HG02798 (cell line): Measurements from ENCODE around the gene RMRP.

ENCODE experiments used
- ATAC-seq: cut with Tn5 transposase; IDR thresholded peaks from one replicate; pipeline ENCODE4 v1.9.1; 2021; ENCODE audit warnings: mild to moderate bottlenecking; ENCODE audit not compliant: unreplicated experiment, poor library complexity

The RMRP gene

DNA sequence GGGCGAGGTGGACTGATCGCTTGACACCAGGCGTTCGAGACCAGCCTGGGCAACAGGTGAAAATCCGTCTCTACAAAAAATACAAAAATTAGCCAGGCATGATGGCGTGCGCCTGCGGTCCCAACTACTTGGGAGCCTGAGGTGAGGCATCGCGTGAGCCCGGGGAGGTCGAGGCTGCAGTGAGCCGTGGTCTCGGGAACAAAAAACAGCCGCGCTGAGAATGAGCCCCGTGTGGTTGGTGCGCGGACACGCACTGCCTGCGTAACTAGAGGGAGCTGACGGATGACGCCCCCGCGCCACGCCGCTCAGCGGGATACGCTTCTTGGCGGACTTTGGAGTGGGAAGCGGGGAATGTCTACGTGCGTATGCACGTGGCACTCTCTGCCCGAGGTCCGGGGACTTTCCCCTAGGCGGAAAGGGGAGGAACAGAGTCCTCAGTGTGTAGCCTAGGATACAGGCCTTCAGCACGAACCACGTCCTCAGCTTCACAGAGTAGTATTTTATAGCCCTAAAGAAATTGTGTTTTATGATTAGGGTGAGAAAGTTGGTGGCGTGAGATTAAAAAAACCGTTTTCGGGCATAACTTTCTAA, at the start of gene RMRP:
TSS of gene RMRP (minus strand) at position 474 of the 591 bp plus-strand sequence.
- ATAC-seq, result peak; percentile 90

DNA sequence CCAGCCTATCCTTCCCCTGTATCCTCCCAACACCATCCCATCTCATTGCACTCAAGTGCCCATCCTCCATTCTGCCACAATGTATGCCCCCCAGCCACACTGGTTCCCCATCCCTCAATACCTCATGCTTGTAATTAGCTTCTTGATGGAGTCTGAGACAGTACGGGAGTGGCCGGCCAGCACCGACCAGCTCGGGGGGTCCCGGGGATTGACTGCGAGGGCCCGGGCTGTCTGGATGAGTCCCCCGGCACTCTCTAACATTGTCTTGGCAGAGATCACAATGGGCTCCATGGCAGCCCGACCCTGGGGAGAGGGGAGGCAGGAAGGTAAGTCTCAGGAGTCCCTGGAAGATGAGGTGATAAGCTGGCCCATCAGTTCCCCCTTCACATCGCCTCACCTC, 49.1 kb upstream of the RMRP start:
- no peak for ATAC-seq

DNA sequence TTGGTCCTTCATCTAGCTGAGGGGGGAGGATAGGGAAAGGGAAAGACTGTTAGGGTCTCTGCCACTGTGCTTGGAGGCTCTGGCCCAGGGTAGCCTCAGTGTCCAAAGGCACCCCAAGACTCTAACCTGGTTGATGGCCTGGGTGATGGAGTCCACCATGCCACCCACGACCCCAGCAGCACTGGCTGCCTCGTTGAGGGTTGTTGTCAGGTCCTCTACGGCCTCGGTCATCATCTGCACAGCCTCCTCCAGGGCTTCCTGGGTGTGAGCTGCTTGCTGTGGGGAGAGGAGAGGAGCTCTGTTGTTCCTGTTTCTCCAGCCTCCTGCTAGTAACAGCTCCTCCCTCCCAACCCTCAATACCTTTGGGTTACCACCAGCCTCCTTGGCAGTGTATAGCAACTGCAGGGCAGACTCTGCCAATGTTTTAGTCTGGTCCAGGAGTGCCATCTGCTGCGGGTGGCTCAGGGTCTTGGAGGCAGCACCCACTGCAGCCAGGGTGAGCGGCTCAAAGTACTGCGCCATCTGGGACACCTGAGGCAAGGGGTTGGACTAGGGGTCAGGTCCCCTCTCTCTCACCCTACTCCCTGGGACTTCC, 48.1 kb upstream of the RMRP start:
- ATAC-seq, result no peak

DNA sequence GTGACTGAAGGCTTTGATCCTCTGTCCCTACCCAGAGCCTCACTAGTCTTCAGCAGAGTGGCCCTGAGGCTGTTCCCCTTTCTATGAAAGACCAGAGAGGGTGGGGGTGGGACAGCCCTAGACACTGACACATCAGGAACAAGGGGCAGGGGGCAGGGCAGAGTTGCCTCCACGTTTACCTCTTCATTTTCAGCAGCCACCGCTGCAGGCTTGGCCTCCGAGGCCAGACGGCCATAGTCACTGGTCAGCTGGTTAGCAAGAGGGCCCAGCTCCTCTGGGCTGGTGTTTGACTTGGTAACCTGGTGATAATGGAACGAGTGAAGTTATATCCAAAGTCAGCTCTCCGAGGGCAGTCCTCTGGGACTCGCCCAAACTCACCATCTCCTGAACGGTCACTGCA, 47.6 kb upstream of the RMRP start:
- ATAC-seq, result no peak

DNA sequence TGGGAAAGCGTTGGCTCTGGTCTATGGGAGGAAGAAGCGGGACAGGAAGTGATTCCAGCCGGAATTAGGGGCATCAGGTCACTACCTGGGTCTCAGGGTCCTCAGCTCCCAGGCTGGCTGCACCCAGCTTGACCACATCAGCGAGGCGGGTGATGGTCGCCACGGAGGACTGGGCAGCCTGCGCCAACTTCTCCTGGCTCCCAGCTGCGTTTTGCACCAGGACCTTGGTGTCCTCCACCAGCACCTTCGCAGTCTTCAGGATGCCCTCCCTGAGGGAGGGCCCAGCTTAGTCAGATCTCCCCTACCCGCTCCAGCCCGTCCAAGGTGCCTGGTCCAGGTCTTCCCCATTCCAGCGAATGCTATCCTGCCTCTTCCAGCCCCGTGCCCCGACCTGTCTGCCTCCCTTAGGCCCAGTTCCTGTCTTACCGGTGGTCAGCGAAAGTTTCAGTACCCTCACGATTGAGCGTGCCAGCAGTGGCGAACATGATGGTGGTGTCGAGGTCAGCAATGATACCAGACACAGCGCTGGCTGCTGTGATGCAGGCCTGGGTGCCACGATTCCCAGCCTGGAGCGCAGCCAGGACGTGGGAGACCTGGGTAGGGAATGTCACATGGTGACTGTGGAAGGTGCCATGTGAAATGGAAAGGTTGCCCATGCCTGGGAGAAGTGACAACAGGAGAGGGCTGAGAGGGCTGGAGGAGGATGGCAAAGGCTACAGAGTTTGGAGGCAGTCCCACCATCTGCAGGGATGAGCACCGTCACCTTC, 46.3 kb upstream of the RMRP start:
- ATAC-seq, result no peak

DNA sequence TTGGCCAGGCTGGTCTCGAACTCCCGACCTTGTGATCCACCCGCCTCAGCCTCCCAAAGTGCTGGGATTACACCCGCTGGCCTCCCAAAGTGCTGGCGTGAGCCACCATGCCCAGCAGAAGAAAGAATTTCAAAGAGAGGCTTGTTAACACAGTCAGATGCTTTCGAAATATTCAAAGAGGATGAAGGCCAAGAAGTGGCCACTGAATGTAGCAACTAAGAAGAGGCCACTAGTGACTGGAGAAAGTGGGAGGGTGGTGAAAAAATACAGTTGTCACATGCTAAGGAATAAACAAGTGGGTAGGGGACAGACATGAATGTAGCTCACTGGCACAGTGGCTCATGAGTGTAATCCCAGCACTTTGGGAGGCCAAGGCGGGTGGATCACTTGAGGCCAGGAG, 44.9 kb upstream of the RMRP start:
- ATAC-seq, result no peak

DNA sequence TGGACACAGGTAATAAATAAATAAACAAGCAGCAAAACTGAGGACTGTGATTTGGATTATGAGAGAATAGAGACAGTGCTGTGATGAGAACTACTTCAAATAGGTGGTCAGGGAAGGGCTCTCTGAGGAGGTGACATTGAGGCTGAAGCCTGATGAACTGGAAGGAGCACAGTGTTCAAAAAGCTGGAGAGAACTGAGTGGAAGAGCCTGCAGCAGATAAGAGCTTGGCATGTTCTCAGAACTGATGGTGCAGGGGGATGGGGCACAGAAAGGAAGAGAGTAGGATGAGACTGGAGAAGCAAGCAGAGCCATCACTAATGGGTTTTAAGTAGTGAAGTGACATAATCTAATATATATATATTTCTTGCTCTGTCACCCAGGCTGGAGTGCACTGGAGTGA, 43.1 kb upstream of the RMRP start:
- no peak for ATAC-seq

DNA sequence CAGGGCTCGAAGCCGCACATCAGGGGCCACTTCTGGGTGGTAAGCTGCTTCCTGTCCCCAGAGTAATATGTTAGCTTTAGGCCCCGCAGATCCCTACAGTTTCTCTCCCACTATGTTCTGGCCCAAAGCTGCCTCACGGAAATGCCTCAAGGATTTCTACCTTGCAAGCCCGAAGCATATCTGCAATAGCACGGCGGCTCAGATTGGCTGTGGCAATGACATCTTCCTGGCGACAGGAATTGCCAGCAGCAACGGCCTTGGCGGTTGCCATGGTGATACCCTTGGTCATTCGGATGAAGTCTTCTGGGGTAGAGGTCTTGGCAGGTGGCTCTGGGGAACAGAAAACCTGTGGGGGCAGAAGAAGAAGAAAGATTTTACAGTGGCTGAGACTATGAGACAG, 42.2 kb upstream of the RMRP start:
- ATAC-seq, result no peak

DNA sequence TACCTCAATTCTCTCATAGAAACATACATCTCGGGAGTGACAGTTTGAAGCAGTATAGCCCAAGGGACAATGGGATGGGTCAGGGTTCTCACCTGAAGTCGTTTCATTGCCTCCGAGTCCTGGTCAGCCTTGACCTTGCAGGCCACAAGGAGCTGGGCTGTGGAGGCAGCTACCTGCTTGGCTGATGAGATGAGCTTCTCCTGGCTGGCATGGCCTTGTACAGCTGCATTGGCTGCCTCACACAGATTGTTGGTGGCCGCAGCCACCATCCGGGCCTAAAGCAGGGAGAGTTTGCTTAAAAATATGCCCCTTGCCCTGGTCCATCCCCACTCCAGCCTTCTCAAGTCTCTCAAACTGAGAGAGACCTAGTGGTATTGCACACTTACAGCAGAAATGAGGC, 40.4 kb upstream of the RMRP start:
- no peak for ATAC-seq

DNA sequence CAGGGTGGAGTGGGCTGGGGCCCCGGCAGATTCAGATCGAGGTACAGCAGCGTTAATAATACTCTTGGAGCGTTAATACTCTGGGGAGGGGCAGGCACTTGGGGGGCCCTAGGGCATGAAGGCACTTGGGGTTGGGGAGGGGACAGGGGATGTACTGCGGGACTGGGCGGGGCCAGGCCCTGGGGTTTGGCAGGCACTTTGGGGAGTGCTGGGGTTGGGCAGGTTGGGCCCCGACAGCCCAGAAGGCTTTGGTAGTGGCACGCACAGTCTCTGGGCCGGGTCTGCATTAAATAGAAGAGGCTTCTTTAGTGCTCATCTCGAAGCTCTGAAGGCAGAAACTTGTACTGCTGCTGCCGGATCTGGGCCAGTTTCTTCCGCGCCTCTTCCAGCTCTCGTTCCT, 39.7 kb upstream of the RMRP start:
- ATAC-seq, result no peak

DNA sequence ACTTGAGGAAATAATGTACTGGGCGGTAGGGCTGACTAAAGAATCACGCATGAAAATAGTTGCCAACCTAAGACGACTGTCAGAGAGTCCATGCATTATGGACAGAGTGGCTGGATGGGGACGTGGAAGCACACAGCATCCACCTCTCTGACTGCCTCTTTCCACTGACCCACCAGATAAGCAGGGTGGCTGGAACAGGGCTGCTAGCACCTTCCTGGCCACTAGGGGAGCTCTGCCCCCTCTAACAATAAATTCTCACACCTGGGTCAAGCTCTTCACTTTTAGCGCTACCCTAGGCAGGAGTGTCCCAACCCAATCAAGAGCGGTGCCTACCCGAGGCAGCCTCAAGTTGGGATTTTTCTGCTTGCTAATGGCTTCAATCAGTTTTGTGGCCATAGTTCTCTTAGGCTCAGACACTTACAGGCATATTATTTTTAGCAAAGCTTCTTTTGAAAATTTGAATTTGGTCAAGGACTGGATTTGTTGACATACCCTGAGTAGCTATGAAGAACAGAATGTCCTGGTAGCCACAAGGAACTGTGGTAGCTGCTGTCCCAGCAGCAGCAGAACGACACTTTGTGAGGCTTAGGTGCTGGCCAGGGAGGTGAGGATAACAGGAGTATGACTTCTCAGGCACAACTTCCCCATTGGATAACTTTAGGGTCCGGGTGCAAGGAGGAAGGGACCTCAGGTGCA, 38.8 kb upstream of the RMRP start:
- peak; percentile 80 for ATAC-seq

DNA sequence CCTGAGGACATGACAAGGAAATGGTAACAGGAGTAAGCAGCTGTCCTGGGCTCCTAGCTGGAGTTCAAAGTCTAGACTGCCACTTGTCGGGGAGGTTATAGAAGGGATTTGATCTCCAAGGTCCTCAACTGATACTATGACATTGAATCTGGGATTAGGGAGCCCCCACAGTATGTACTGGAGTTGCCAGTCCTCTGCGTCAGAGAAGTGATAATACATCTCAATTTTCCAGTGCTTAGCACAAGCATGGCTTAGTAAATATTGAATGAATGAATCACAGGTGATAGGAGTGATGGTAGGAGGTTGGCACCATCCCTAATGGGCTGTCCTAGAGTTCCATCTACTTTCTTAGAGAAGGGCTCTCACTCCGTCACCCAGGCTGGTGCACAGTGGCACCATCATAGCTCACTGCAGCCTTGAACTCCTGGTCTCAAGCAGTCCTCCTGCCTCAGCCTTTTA, 38.2 kb upstream of the RMRP start:
- no peak for ATAC-seq

DNA sequence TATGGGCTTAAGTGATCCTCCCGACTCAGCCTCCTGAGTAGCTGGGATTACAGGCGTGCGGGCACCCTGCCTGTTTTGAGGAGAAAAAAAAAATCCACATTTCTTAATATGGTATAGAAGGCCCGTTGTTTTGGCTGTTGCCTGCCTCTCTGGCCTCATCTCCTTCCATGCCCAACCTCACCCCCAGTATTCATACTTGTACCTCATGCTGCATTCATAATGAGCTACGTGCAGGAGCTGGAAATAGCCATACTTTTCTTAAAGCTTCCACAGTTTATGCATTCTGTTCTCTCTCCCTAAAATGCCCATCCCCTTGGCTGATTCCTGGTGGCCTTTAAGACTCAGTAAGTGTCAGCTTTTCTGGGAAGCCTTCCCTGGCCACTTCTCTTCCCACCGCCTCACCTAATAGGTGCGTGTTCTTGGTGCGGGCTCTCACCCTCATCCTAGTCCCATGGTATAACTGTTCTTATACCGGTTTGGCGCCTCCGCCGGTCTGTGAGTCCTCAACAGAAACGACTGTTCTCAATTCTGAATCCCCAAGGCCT, 34.0 kb upstream of the RMRP start:
- no peak for ATAC-seq

DNA sequence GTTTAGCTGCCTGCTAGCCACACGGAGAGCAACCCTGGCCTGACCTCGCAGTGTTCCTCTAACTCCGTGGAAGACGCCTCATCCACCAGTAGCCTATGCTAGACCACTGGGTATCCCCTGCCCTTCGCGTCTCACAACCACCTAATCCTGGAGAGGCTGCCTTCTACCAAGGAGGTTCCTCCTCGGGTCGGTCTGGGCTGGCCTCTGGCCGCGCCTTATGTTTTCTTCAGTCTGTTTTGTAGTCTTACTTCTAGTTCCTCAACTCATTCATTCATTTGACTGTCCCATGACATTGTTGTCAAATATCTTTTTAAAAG, 33.5 kb upstream of the RMRP start:
- ATAC-seq, result no peak

DNA sequence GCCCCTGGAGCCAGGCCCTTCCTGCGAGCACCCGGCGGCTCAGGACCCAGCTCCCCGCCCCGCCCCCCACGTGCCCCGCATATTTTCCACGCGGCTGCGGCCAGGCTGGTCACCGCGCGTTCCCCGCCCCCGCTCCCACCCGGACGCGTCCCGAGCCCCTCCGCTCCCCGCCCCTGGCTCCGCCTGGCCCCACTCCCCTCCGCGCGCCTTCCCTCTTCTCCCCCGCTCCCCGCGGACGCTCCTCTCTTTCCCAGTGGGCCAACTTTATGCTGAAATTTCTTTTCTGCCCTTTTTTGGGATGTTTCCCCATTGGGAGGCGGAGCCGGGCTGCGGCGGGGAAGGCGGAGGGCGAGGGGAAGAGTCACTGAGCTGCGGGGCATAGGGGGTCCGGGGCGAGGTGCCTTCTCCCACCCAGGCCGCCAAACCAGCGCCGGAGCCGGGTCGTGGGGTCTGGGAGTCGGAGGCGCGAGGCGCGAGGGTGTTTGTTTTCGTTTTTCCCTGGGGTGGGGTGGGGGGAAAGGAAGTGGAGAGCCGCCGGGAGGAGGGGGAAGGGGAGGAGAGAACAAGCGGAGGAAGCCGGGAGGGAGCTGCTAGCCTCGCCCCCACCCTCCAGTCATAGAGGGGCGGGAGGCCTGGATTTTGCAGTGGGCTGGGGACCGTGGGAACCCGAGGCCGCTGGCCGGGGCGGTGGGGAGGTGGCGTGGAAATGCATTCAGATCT, 33.0 kb upstream of the RMRP start:
- no peak for ATAC-seq

DNA sequence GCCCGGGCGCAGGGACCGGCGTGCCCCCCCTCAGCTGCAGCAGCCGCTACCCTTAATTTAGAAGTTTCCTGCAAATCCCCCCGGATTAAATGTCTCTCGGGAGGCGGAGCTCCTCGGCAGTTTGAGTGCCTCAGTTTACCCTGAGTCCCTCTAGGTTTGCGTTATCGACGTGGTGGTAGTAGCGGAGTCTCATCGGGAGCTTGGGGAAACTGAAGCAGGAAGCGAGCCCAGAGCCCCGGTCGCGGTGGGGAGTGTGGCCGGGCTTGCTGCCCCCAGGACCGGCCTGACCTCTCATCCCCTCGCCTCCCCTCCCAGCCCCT, 32.4 kb upstream of the RMRP start:
- ATAC-seq, result no peak

DNA sequence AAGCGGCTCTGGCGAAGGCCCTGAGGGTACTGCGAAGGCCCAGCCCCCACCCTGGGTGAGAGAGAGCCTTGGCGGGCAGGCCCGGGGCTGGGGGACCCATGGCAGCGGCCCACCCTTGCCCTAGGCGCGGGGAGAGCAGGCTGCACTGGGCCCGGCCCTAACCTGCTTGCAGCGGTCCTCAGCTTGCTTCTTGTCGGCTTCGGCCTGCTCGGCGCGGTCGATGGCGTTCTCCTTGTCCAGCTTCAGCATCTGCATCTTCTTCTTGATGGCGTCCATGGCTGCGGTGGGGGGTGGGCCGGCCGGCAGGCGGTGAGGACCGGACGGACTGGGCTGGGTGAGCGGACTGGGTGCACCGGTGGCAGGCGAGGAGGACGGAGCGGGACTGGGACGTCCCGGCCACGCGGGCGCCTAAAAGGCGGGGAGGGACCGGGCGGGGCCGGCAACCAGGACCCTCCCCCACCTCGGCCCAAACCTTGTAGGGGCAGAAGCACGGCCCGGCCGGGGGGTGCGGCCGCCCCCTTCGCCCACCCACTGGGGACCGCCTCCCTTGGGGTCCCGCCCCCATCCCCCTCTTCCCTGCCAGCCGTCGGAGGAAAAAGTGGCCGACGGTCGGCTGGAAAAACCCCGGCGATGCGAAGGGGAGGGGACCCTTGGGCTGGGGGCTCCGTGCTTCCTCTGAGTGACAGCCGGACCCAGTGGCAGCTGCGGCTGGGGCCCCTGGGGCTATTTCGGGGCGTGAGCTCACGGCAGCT, 31.9 kb upstream of the RMRP start, which contains the start of gene TPM2:
TSS of gene TPM2 (minus strand) at position 384 of the 752 bp plus-strand sequence. CDS start at position 276, 108 bp downstream.
- ATAC-seq, result no peak

DNA sequence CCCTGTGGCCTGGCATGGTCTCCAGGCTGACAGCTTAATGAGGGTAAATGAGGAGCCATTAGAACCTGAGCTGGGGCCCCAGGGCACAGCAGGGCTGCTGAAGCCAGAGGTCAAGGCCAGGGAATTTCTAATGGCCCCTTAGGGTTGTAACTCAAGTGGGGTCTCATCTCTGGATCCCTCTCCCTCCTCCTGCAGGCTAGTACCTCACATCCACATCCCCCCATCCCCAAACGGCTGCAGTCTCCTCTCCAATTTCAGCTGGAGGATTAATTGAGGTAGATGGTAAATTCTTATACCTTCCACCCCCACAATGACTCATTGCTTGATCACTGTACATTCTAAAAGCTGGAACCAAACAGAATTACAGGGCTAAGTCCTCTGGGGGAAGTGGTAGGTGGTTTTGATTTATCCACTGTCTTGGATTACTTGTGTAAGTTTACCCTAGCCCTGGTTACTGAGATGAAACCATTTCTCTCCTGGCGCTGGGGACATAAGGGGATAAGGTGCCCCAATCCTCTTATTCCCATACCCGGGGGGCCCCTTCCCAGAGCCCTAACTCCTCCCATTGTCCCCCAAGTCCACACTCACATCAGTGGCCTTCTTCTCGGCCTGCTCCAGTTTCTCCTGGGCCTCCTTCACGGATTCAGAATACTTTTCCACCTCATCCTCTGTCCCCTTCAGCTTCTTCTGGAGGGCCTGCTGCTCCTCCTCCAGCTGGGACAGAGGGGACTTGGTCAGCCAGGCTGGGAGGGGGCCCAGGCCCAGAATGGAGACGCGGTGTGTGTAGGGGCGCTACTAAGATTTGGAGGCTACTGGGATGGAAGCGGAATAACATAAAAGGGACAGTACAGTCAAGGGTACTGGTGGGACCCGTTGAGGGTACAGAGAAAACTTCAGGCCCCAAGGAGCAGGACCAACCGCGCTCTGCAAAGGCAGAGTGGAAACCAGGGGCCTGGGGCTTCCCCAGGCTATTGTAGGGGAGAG, 31.0 kb upstream of the RMRP start:
- no peak for ATAC-seq
